Colon (tissue), 2 donors: Measurements from ENCODE around the gene HPS5.

ENCODE experiments used
- FAIRE-seq: peaks from 2 replicates; lab custom pipeline; 2012; peaks lifted over from hg19 to GRCh38; lab: Jason Lieb, UNC
- donor health status: control.
- donor health status: control.

Gene HPS5

DNA sequence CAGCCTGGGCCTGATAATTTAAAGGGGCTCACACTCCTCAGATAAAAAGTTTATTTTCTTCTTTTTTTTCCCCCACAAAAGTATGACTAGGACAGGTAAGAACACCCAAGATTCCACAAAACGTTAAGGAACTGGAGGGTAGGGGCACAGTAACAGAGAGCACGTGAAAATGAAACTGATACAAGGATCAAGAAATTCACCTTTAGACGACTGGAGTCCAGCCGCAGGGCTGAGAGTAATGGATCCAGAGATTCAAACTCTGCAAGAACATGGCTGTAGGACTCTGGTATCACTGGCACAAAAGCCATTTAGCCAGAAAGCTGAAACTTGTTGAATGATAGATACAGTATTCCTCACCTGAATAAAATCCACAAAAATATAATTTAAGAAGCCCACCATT lies 4.4 kb downstream of the HPS5 start:
- FAIRE-seq: no peak

GRCh38 chr11:18315893-18316292 lies 6.0 kb downstream of the HPS5 start:
- FAIRE-seq: no peak

DNA sequence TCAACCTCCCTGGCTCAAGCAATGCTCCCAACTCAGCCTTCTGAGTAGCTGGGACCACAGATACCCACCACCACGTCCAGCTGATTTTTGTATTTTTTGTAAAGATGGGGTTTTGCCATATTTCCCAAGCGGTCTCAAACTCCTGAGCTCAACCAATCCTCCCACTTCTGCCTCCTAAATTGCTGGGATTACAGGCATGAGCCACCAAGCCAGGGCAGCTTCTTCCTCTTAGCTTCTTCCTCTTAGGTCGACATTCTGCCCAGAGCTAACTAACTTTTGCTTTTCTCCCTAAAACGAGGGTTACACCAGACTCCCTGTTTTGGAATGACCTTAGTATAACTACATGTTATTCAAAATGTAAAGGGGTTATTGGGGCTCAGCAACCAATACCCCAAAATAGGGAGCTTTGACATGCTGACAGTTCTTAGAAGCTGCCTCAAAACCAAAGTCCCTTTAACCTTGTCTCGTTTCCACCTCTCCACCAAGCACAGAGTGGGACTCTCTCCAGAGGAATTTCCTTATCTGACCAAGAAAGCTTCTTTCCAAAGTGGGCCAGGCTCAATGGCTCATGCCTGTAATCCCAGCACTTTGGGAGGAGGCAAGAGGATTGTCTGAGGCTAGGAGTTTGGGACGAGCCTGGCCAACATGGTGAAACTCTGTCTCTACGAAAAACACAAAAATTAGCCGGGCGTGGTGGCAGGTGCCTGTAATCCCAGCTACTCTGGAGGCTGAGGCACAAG lies 7.0 kb downstream of the HPS5 start:
- FAIRE-seq: no peak

- FAIRE-seq: no peak
These were observed 7.8 kb downstream of the HPS5 start for GRCh38 chr11:18313965-18314763.

DNA sequence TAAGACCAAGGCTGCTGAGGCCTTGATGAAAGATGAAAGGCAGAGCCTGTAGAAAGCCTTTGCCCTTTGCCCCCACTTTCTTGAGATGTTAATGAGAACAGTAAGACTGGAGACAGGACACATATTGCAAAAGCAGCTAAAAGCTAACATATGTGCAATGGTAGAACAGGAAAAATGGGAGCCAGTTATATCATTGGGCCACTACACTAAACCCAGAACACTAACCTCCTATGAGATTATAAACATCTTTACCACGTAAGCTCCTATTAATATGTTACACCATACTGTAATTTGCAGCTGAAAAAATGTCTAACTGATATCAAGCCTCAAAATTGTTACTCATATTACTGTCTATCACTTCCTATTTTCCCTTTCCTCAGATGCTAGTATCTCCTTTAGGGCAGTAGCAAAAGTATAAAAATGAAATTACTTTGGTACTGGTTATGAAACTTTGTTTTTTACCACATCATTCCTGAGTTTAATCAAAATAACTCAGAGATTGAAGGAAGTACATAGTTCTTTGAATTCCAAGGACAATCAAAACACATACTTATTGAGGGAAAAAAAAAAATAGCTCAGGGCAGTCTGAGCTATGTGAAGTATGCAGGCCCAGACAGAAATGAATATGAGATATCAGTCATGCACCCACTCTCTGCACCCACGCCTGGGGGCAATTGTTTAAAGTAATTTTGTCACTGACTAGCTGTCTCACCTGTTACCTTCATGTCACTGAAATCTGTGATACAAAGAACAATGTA lies 9.1 kb downstream of the HPS5 start:
- FAIRE-seq: no peak

DNA sequence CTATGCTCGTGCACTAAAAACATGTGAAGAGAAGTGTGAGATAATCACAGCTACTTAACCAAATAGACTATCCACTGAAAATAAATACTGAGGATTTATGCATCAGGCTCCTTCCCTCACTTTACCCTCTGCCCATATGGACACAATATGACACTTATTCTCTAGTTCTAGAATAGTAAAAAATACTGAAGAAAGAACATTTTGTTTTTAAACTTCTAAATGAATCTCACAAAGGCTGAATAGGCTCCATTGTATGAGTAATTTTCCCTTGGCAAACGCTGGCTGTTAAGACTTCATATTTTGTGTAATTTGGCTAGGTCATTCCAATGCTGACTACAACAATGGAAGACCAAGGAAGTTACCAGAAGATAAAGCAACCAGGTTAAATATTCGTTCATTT lies 9.9 kb downstream of the HPS5 start:
- FAIRE-seq: no peak

DNA sequence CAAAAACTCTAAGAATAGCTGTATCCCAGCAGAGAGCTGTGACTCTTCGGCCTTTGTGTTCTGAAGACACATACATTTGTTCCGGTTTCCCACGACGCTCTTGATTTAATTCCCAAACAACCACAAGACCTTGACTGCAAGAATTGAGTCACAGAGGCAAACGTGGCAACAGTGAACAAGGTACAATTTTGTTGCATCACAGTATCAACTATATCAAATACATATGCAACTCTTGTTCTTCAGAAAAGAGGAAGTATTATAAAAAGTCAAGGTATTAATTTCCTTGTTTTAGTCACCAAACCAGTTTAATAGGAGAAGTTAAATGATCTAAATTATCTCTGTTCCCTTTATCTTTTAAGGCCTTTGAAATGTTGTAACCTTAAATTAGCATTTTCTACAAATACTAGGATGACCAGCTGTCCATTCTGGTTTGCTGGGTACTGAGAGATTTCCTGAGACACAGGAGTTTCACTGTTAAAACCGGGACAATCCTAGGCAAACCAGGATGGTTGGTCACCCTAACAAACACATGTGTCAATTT lies 11.1 kb downstream of the HPS5 start:
- FAIRE-seq: no peak

GRCh38 chr11:18309691-18310090 lies 12.2 kb downstream of the HPS5 start:
- FAIRE-seq: no peak

DNA sequence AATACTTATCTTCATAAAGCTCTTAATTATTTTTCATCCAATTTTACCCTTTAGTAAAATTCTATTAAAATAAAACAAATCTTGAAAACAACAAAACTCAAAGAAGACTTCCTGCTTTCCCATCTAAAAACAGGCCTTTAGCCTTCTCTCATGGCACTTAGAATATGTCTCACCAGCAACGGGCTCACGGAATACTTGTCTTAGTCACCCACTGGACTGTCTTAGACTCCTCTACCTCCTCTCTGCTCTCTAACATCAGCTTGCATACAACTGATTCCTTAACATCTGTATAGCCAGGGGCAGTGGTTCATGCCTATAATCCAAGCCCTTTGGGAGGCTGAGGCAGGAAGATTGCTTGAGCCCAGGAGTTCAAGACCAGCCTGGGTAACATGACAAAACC lies 13.7 kb downstream of the HPS5 start:
- no peak for FAIRE-seq

- no peak for FAIRE-seq
These were observed 14.3 kb downstream of the HPS5 start for GRCh38 chr11:18307461-18308139.

DNA sequence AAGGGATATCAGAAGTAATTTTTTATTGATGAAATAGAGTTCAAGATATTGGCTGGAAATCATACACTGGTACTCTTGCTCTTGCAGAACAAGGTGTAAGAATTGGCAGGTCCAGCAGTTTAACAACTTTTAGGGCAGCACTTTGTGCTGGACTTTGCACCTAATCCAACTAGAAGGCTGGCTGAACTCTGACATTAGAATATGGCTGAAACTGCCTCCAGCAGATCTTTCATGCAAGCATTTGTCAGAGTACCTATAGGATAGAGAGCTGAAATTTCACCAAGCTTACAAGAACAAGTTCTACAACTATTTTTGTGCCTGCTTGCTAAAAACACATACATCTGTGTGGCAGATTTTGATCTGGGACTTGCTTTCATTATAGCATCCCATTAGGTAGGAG lies 17.2 kb downstream of the HPS5 start:
- FAIRE-seq: no peak

DNA sequence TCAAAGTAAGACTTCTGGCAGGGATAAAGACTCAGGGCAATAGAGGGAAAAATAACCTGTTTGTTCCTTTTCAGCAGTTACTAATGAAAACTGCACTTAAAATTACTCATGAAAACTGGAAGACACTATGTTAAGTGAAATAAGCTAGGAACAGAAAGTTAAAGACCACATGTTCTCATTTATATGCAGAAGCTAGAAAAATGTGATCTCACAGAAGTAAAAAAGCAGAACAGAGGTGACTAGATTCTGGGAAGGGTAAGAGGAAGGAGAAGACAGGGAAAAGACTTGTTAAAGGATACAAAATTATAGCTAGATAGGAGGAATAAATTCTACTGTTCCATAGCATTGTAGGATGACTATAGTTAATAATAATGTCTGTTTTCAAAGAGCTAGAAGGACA lies 22.2 kb downstream of the HPS5 start:
- FAIRE-seq: no peak

DNA sequence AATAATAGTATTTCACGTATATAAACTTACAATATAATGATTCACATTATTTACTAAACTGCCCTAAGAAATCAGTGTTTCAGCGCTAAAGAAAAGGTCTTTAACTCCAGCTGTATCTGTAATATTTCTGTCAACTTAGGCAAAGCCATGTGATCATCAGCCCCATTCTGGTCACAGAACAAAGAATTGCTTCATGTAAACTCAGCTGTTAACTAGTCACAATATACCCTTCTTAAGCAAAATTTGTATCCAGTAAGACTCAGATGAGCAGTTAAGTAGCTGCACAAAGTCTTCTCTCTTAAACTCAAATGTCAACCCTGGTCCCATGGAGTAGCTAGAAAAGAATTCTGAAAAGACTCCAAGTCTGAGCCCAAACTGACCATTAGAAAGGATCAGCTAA lies 26.6 kb downstream of the HPS5 start:
- no peak for FAIRE-seq

- FAIRE-seq: no peak
These were observed 27.1 kb downstream of the HPS5 start for GRCh38 chr11:18294862-18295261.

DNA sequence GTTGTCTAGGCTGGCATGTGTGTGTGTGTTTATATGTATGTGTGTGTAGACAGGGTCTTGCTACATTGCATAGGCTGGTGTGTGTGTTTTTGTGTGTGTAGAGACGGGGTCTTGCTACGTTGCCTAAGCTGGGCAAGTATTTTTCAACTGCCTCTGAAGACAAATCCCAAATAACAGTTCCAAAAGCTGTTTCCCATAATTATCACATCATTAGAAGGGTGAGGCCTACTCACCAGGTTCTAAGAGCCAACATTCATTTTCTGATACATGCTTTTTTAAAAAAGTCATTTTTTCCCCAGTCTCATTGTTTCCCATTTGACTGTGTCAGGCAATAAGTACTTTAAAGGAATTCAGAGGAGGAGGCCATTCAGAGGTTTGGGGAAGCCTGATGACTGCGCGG lies 33.0 kb downstream of the HPS5 start:
- FAIRE-seq: no peak

DNA sequence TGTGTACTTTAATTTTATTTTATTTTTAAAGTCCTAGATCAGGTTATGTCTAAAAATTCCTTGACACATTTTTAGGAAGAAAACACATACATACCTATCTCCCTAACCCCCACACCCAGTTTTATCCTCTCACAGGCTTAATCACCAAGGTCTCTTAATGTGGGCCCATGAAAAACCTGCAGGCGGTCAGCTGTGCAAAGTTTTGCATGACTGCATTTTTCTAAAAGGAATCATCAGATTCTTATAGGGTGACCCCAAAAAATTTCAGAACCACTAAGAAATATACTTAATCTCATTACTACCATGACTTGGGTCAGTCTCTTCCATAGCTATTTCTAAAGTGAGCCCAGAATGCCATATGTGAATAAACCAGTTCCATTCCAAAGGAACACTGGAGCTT lies 36.1 kb downstream of the HPS5 start:
- no peak for FAIRE-seq

DNA sequence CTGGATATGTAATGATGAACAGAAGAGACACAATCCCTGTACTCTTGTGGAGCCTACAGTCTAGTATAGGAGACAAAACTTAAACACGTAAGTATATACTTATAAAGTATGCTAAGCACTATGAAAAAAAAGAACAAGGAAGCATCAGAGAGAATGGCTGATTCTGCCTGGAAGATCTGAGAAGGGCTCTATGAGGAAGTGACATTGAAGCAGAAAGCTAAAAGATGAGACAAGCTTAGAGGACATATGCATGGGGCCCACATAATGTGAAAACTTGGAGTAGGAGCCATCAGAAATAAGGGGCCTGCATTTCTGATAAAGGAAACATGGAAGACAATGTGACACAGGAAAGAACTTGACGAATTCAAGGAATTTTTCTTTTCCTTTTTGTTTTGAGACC lies 39.3 kb downstream of the HPS5 start:
- FAIRE-seq: no peak

DNA sequence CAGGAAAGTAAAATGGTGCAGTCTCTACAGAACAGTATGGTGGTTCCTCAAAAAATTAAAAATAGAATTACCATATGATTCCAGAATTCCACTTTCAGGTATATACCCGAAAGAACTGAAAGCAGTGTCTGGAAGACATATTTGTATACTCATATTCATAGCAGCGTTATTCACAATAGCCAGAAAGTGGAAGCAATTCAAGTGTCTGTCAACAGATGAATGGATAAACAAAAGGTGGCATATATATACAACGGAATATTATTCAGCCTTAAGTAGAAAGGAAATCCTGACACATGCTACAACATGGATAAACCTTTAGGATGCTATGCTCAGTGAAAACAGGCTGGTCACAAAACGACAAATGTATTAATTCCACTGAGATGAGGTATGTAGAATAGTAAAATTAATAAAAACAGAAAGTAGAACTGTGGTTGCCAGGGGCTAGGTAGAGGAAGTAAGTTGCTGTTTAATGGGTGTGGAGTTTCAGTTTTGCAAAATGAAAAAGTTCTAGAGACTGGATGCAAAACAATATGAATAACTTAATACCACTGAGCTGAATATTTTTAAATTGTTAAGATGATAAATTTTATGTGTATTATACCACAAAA lies 41.4 kb downstream of the HPS5 start:
- no peak for FAIRE-seq

- no peak for FAIRE-seq
These were observed 44.2 kb downstream of the HPS5 start for GRCh38 chr11:18277565-18278271.

DNA sequence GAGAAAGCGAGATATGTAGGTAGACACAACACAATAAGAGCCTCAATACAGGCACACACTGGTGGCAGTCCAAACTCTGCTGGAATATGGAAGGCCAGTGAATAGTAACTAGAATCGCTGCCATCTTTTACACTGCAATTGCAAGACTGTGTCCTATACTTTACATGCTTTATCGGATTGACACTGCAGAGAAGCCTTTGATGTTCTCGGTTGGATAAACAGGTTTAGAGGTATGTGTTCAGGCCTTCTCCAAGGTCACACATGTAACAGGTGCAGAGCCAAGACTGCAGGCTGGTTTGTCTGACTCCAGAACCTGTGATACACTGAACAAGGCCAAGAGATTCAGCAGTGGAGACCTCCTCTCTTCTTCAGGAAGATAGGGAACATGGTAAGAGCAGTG lies 50.7 kb downstream of the HPS5 start:
- no peak for FAIRE-seq

DNA sequence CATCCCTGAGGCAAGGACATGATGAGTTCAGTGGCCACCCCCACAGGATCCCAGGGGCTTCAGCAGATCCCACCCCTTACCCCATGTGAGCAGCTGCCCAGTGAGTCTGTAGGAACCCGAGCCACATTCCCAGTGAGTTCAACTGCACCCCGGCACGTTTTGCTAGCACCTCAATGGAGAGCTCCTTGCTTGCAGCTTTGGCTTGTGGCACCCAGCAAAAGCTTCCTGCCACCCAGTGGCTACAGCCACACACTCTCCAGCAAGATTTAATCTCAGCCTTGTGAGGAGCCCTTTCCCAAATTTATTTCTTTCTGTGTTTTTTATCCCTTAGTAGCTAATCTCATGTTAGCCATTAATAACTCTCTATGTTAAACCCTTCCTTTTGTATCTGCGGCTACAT lies 51.8 kb downstream of the HPS5 start:
- no peak for FAIRE-seq
